HEK293 (cell line): ENCODE data around the gene ATP12A.

Experiments used
- CTCF ChIP-seq: fragments of 450-650 bp; formaldehyde crosslinking; IDR thresholded peaks from 2 replicates; pipeline ENCODE4 v1.5.1; 2016; ENCODE audit warnings: missing biosample characterization, missing genetic modification characterization
- HOXC10 ChIP-seq: sonication (generic); formaldehyde crosslinking; IDR thresholded peaks from 2 replicates; pipeline ENCODE4 v1.8.1; 2023; ENCODE audit warnings: mild to moderate bottlenecking, missing genetic modification reagents
- ZNF114 ChIP-seq: fragments of 450-650 bp; formaldehyde crosslinking; IDR thresholded peaks from 2 replicates; pipeline ENCODE4 v1.5.0; 2017; ENCODE audit warnings: missing biosample characterization, missing genetic modification characterization
- ZNF2 ChIP-seq: fragments of 450-650 bp; formaldehyde crosslinking; IDR thresholded peaks from 2 replicates; pipeline ENCODE4 v1.5.1; 2016; ENCODE audit warnings: missing biosample characterization, missing genetic modification characterization
- ZNF274 ChIP-seq, 2 experiments: fragments of 200-500 bp in 1 of 2; fragments of 450-650 bp in 1 of 2; sonication (Bioruptor generic) in 1 of 2; formaldehyde crosslinking in 1 of 2; IDR thresholded peaks; 2 replicates each; pipeline versions ENCODE4 v1.5.1 to v1.6.1; 2014 to 2016; ENCODE audit warnings: borderline replicate concordance in 1 of 2, inconsistent platforms in 1 of 2, low read length in 1 of 2, missing biosample characterization in 1 of 2, missing genetic modification characterization in 1 of 2
- ZNF311 ChIP-seq: fragments of 450-650 bp; formaldehyde crosslinking; IDR thresholded peaks from 2 replicates; pipeline ENCODE4 v1.5.1; 2017; ENCODE audit warnings: missing biosample characterization, missing genetic modification characterization, borderline replicate concordance
- ZNF404 ChIP-seq: fragments of 450-650 bp; formaldehyde crosslinking; IDR thresholded peaks from 2 replicates; pipeline ENCODE4 v1.5.1; 2017; ENCODE audit warnings: missing biosample characterization, missing genetic modification characterization
- ZNF623 ChIP-seq: fragments of 450-650 bp; formaldehyde crosslinking; IDR thresholded peaks from 2 replicates; pipeline ENCODE4 v1.5.1; 2016; ENCODE audit warnings: missing biosample characterization, missing genetic modification characterization
- ZNF660 ChIP-seq: fragments of 450-650 bp; IDR thresholded peaks from 2 replicates; pipeline ENCODE4 v1.5.1; 2018; ENCODE audit warnings: missing biosample characterization, mild to moderate bottlenecking, missing genetic modification characterization

- no peak for TF ChIP-seq ZNF404 (tag by site-specific recombination)
- TF ChIP-seq ZNF274 (IDR thresholded peaks at IDR 0.05; ENCODE audit: low read length): no peak
- no peak for TF ChIP-seq ZNF274 (tag by site-specific recombination; IDR thresholded peaks at IDR 0.05; ENCODE audit: borderline replicate concordance)
- TF ChIP-seq ZNF660 (tag by site-specific recombination): no peak
- TF ChIP-seq HOXC10: no peak
- TF ChIP-seq CTCF (tag by site-specific recombination): no peak
- no peak for TF ChIP-seq ZNF311 (tag by site-specific recombination)
- no peak for TF ChIP-seq ZNF623 (tag by site-specific recombination)
- TF ChIP-seq ZNF2: no peak
- no peak for TF ChIP-seq ZNF114 (tag by site-specific recombination)
Observed at GRCh38 chr13:24662195-24663088, 17.8 kb upstream of the ATP12A start.
